ENCODE measurements around the gene CILP. TPM values are rescaled to one million over a fixed set of nuclear protein-coding genes. Genes with fewer than 3 reads are reported as not detected.
A peak's percentile ranks its signal among the peaks of the same experiment; 100 is the strongest.
"Not testable (repeated sequence)": the region's sequence is repeated elsewhere in the genome, so short reads cannot be mapped to it uniquely, and the experiment has no call there.

Gene CILP
- polyA plus RNA-seq, 1 experiment, result 0.52 TPM

DNA sequence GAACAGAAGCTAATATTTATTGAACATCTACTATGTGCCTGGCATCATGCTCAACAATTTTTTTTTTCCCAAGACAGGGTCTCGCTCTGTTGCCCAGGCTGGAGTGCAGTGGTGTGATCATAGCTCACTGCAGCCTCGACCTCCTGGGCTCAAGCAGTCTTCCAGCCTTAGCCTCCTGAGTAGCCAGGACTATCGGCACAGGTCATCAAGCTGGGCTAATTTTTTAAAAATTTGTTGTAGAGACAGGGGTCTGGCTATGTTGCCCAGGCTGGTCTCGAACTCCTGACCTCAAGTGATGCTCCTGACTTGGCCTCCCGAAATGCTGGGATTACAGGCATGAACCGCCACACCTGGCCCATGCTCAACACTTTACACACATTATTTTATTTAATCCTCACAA, 35.7 kb upstream of the CILP start:
- CTCF ChIA-PET, result no interaction called here
- TF ChIP-seq, protein P1, sequence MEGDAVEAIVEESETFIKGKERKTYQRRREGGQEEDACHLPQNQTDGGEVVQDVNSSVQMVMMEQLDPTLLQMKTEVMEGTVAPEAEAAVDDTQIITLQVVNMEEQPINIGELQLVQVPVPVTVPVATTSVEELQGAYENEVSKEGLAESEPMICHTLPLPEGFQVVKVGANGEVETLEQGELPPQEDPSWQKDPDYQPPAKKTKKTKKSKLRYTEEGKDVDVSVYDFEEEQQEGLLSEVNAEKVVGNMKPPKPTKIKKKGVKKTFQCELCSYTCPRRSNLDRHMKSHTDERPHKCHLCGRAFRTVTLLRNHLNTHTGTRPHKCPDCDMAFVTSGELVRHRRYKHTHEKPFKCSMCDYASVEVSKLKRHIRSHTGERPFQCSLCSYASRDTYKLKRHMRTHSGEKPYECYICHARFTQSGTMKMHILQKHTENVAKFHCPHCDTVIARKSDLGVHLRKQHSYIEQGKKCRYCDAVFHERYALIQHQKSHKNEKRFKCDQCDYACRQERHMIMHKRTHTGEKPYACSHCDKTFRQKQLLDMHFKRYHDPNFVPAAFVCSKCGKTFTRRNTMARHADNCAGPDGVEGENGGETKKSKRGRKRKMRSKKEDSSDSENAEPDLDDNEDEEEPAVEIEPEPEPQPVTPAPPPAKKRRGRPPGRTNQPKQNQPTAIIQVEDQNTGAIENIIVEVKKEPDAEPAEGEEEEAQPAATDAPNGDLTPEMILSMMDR (IDR thresholded peaks at IDR 0.05; ENCODE audit: low read depth, low read length), result no peak
- H3K4me3 ChIP-seq (ENCODE audit: low read depth, low read length), result no peak overlapping the region
- no peak overlapping the region for H3K27ac ChIP-seq (ENCODE audit: low read depth, low read length)
- H3K9me3 ChIP-seq (ENCODE audit: control insufficient read depth, insufficient read depth, low read length), result no peaks in the 10 kb centered on the region
- POLR2A ChIA-PET, result no interaction called here
- no peak for DNase-seq (ENCODE audit: low read depth, low spot score)
- H3K27me3 ChIP-seq (ENCODE audit: control insufficient read depth, insufficient read depth, low read length), result no peaks in the 10 kb centered on the region

DNA sequence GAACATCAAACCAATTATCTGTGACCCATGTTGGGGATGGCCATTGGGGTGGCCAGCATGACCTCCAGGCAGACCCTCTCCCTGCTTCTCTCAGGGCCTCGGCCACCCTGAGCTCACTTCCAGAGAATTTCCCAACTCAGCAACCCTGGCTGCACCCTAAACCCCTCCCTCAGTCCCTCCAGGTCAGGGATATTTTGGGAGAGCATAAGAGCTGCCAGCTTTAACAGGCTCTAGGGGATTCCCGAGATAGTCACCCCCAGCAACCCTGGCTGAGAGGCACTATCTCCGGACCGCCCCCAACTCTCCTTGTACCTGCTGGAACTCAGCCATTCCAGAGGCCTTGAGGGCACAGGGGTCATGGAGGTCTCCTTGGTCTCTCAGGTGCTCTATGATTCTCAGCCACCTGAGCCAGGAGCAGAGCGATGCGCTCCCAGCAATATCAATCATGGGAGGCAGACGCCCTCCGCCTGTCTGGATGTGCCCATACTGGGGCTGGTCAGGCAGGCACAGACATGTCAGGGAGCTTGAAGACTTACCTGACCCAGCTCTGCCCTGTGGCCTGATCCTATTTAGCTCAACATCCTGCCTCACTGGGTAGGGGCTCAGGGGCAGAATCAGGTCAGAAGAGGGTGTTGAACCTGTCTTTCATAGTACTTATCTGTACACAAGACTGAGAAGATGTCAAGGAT, 34.9 kb upstream of the CILP start:
- no peak for DNase-seq (ENCODE audit: low read depth, low spot score)
- no peak overlapping the region for H3K4me3 ChIP-seq (ENCODE audit: low read depth, low read length)
- POLR2A ChIA-PET, result interaction anchor here (1.1 kb wide), 1 partner anchor 34 kb away, joined by 3 read pairs; no protein-coding TSS in a partner anchor
- no peaks in the 10 kb centered on the region for H3K27me3 ChIP-seq (ENCODE audit: control insufficient read depth, insufficient read depth, low read length)
- TF ChIP-seq, protein P1 (IDR thresholded peaks at IDR 0.05; ENCODE audit: low read depth, low read length), result no peak
- H3K9me3 ChIP-seq (ENCODE audit: control insufficient read depth, insufficient read depth, low read length), result no peaks in the 10 kb centered on the region
- CTCF ChIA-PET, result interaction anchor here (0.6 to 1.2 kb wide), 2 partner anchors 24 to 1071 kb away, joined by 3 to 4 read pairs; no protein-coding TSS in a partner anchor
- peak overlapping the region; percentile 73 for H3K27ac ChIP-seq (ENCODE audit: low read depth, low read length)

DNA sequence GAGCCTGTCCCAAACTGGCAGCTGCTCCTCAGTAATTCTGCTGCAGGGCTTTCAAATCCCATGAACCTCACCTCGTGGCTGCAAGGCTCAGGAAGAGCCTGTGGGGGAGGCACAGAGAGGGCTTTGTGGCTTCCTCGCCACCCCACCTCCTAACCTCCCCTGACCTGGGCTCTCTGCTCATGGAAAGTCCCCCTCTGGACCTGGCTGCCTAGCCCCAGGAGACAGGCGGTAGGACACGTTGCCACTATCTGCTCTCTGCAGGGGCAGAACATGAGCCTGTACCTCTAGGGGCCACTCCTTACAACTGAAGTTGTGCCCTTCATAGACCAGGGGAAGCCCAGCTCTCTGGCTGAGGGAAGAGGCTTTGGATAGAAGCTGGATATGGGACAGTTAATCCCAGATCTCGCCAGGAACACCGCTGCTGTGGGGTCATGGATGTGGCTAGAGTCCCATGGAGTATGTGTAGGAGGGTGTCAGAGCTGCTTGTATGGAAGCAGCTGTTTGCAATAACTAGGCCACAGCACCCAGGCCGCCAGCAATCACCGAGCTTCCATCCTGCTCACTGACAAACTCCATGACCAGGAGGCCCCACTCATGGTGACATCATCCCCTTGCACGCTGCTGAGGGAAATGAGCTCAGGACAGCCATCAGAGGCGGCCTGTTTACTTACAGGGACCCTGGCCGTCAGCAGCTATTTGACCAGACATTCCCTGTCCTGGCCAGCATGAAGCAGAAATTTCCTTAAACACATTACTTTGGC, 34.0 kb upstream of the CILP start:
- peak; percentile 26 for DNase-seq (ENCODE audit: low read depth, low spot score)
- CTCF ChIA-PET, result interaction anchor here (0.6 to 1.2 kb wide), 3 partner anchors 25 to 1072 kb away, joined by 3 to 4 read pairs (median 3); no protein-coding TSS in a partner anchor
- TF ChIP-seq, protein P1 (IDR thresholded peaks at IDR 0.05; ENCODE audit: low read depth, low read length), result no peak
- Histone ChIP-seq H3K9me3 (ENCODE audit: control insufficient read depth, insufficient read depth, low read length) (no peaks in the 10 kb centered on the region), H3K27me3 (ENCODE audit: control insufficient read depth, insufficient read depth, low read length) (no peaks in the 10 kb centered on the region), H3K4me3 (ENCODE audit: low read depth, low read length) (no peak overlapping the region), H3K27ac (ENCODE audit: low read depth, low read length) (peak overlapping the region; percentile 73)
- POLR2A ChIA-PET, result interaction anchor here (0.6 to 1.1 kb wide), 3 partner anchors 28 to 272 kb away, joined by 3 to 7 read pairs (median 4); no protein-coding TSS in a partner anchor

DNA sequence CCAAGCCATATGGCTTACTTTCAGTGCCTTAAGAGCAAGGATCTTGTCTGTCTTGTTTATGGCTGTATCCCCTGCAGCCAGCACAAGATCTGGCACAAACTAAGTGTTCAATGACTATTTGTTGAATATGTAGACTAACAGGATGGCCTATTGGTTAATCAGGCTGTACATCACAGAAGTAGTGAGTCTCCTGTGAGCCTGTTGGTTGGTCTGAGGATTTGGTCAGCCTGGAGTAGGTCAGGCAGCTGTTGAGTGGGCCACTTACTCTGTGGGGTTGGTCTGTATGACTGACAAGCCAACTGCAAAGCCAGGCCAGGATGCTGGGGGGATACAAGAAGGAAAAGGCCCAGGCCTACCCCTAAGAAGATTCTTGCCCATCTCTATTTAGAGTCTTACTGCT, 33.4 kb upstream of the CILP start:
- POLR2A ChIA-PET, result no interaction called here
- no peak overlapping the region for H3K4me3 ChIP-seq (ENCODE audit: low read depth, low read length)
- TF ChIP-seq, protein P1 (IDR thresholded peaks at IDR 0.05; ENCODE audit: low read depth, low read length), result no peak
- CTCF ChIA-PET, result no interaction called here
- H3K27me3 ChIP-seq (ENCODE audit: control insufficient read depth, insufficient read depth, low read length), result no peaks in the 10 kb centered on the region
- H3K27ac ChIP-seq (ENCODE audit: low read depth, low read length), result no peak overlapping the region
- H3K9me3 ChIP-seq (ENCODE audit: control insufficient read depth, insufficient read depth, low read length), result no peaks in the 10 kb centered on the region
- DNase-seq (ENCODE audit: low read depth, low spot score), result no peak

DNA sequence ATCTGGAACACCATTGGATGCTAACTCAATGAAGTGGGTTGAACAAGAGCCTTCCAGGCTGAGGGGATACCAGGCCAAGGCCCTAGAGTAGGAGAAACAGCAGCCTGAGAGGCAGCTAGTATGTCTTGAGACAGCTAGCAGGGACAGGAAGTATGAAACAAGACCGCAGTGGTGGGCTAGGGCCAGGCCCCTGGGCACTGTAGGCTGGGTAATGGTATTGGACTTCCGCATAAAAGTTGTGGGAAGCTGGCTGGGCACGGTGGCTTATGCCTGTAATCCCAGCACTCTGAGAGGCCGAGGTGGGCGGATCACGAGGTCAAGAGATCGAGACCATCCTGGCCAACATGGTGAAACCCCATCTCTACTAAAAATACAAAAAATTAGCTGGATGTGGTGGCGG, 25.2 kb upstream of the CILP start:
- H3K4me3 ChIP-seq (ENCODE audit: low read depth, low read length); H3K9me3 ChIP-seq (ENCODE audit: control insufficient read depth, insufficient read depth, low read length); DNase-seq (ENCODE audit: low read depth, low spot score); H3K27me3 ChIP-seq (ENCODE audit: control insufficient read depth, insufficient read depth, low read length); POLR2A ChIA-PET; H3K27ac ChIP-seq (ENCODE audit: low read depth, low read length): not testable (repeated sequence)
- CTCF ChIA-PET, result interaction anchor here (0.7 kb wide), 1 partner anchor 34 kb away, joined by 8 read pairs; no protein-coding TSS in a partner anchor

Measured in AG04450 (cell line).